ENCODE measurements around the gene ZNF629.

Gene ZNF629

DNA sequence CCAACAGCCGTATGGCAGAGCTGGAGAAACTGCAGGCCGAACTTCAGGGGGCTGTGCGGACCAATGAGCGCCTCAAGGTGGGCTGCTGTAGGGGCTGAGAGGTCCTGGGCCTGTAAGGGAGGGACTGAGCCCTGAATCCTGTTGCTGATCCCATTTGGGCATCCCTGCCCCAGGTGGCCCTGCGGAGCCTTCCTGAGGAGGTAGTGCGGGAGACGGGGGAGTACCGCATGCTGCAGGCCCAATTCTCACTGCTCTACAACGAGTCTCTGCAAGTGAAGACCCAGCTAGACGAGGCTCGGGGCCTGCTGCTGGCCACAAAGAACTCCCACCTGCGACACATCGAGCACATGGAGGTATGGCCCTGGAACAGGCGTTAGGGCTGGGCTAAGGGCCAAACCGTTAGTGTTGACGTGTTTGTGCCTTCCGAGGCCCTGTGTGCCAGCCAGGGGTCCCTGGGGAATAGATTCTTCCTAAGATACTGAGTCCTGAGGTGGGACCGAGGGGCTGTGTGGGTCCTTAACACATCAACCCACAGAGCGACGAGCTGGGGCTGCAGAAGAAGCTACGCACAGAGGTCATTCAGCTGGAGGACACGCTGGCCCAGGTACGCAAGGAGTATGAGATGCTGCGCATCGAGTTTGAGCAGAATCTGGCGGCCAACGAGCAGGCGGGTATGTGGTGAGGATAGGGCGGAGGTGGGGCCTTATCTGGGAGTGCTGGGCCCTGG is 20.6 kb downstream of the ZNF629 start:
- ATAC-seq, result no peak
- TF ChIP-seq ZFP3 (CRISPR knock-in tag; IDR thresholded peaks at IDR 0.05), result no peak
- TF ChIP-seq ISL1 (CRISPR knock-in tag; IDR thresholded peaks at IDR 0.05), result no peak
- TF ChIP-seq TOX (CRISPR knock-in tag; IDR thresholded peaks at IDR 0.05; ENCODE audit: borderline replicate concordance), result no peak
- TF ChIP-seq ESRRG (CRISPR knock-in tag; IDR thresholded peaks at IDR 0.05), result no peak
- no peak for TF ChIP-seq ZNF565 (CRISPR knock-in tag; conservative IDR thresholded peaks at IDR 0.05; ENCODE audit: low read depth)
- no peak for TF ChIP-seq RARB (CRISPR knock-in tag; IDR thresholded peaks at IDR 0.05)
- TF ChIP-seq ZNF8 (CRISPR knock-in tag; IDR thresholded peaks at IDR 0.05), result no peak
- TF ChIP-seq TCF4 (CRISPR knock-in tag; IDR thresholded peaks at IDR 0.05; ENCODE audit: borderline replicate concordance), result no peak
- TF ChIP-seq, protein P1, sequence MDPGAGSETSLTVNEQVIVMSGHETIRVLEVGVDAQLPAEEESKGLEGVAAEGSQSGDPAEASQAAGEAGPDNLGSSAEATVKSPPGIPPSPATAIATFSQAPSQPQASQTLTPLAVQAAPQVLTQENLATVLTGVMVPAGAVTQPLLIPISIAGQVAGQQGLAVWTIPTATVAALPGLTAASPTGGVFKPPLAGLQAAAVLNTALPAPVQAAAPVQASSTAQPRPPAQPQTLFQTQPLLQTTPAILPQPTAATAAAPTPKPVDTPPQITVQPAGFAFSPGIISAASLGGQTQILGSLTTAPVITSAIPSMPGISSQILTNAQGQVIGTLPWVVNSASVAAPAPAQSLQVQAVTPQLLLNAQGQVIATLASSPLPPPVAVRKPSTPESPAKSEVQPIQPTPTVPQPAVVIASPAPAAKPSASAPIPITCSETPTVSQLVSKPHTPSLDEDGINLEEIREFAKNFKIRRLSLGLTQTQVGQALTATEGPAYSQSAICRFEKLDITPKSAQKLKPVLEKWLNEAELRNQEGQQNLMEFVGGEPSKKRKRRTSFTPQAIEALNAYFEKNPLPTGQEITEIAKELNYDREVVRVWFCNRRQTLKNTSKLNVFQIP (CRISPR knock-in tag; IDR thresholded peaks at IDR 0.05; ENCODE audit: borderline replicate concordance, low read depth), result no peak

DNA sequence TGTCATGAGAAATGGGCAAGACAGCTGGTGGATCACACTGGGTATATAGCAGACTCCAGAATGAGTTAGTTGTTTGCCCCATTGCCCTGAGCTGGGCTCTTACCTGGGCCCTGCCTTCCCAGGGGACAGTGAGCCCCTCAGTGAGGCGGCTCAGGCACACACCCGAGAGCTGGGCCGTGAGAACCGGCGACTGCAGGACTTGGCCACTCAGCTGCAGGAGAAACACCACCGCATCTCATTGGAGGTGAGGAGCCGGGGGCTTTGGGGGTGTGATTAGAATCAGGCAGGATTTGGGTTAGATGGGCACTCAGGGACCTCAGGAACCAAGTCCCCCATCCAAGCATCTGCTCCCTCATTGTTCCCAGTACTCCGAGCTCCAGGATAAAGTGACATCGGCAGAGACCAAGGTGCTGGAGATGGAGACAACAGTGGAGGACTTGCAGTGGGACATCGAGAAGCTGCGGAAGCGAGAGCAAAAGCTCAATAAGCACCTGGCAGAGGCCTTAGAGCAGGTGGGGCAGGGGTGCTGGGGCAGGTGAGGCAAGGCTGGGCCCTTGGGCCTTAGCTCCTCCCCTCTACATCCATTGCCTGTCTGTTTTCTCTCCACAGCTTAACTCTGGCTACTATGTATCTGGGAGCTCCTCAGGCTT is 22.1 kb downstream of the ZNF629 start:
- TF ChIP-seq ZNF70 (CRISPR knock-in tag; IDR thresholded peaks at IDR 0.05) (no peak), ZFP3 (CRISPR knock-in tag; IDR thresholded peaks at IDR 0.05) (no peak), CSDC2 (CRISPR knock-in tag; IDR thresholded peaks at IDR 0.05) (no peak), RARB (CRISPR knock-in tag; IDR thresholded peaks at IDR 0.05) (no peak), BACH2 (CRISPR knock-in tag; IDR thresholded peaks at IDR 0.05; ENCODE audit: borderline replicate concordance) (no peak), ZC3H10 (CRISPR knock-in tag; IDR thresholded peaks at IDR 0.05) (no peak), OSR1 (CRISPR knock-in tag; IDR thresholded peaks at IDR 0.05) (no peak), ISL1 (CRISPR knock-in tag; IDR thresholded peaks at IDR 0.05) (no peak), TCF4 (CRISPR knock-in tag; IDR thresholded peaks at IDR 0.05; ENCODE audit: borderline replicate concordance) (no peak), ZFP30 (CRISPR knock-in tag; IDR thresholded peaks at IDR 0.05) (no peak)
- TF ChIP-seq, protein P2, sequence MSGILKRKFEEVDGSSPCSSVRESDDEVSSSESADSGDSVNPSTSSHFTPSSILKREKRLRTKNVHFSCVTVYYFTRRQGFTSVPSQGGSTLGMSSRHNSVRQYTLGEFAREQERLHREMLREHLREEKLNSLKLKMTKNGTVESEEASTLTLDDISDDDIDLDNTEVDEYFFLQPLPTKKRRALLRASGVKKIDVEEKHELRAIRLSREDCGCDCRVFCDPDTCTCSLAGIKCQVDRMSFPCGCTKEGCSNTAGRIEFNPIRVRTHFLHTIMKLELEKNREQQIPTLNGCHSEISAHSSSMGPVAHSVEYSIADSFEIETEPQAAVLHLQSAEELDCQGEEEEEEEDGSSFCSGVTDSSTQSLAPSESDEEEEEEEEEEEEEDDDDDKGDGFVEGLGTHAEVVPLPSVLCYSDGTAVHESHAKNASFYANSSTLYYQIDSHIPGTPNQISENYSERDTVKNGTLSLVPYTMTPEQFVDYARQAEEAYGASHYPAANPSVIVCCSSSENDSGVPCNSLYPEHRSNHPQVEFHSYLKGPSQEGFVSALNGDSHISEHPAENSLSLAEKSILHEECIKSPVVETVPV (CRISPR knock-in tag; IDR thresholded peaks at IDR 0.05), result no peak
- TF ChIP-seq, protein P3, sequence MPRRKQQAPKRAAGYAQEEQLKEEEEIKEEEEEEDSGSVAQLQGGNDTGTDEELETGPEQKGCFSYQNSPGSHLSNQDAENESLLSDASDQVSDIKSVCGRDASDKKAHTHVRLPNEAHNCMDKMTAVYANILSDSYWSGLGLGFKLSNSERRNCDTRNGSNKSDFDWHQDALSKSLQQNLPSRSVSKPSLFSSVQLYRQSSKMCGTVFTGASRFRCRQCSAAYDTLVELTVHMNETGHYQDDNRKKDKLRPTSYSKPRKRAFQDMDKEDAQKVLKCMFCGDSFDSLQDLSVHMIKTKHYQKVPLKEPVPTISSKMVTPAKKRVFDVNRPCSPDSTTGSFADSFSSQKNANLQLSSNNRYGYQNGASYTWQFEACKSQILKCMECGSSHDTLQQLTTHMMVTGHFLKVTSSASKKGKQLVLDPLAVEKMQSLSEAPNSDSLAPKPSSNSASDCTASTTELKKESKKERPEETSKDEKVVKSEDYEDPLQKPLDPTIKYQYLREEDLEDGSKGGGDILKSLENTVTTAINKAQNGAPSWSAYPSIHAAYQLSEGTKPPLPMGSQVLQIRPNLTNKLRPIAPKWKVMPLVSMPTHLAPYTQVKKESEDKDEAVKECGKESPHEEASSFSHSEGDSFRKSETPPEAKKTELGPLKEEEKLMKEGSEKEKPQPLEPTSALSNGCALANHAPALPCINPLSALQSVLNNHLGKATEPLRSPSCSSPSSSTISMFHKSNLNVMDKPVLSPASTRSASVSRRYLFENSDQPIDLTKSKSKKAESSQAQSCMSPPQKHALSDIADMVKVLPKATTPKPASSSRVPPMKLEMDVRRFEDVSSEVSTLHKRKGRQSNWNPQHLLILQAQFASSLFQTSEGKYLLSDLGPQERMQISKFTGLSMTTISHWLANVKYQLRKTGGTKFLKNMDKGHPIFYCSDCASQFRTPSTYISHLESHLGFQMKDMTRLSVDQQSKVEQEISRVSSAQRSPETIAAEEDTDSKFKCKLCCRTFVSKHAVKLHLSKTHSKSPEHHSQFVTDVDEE (CRISPR knock-in tag; IDR thresholded peaks at IDR 0.05), result no peak
- TF ChIP-seq, protein P1 (CRISPR knock-in tag; IDR thresholded peaks at IDR 0.05; ENCODE audit: borderline replicate concordance, low read depth), result no peak
- TF ChIP-seq, protein P4, sequence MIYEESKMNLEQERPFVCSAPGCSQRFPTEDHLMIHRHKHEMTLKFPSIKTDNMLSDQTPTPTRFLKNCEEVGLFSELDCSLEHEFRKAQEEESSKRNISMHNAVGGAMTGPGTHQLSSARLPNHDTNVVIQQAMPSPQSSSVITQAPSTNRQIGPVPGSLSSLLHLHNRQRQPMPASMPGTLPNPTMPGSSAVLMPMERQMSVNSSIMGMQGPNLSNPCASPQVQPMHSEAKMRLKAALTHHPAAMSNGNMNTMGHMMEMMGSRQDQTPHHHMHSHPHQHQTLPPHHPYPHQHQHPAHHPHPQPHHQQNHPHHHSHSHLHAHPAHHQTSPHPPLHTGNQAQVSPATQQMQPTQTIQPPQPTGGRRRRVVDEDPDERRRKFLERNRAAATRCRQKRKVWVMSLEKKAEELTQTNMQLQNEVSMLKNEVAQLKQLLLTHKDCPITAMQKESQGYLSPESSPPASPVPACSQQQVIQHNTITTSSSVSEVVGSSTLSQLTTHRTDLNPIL (CRISPR knock-in tag; IDR thresholded peaks at IDR 0.05; ENCODE audit: low read depth), result no peak
- ATAC-seq, result no peak

DNA sequence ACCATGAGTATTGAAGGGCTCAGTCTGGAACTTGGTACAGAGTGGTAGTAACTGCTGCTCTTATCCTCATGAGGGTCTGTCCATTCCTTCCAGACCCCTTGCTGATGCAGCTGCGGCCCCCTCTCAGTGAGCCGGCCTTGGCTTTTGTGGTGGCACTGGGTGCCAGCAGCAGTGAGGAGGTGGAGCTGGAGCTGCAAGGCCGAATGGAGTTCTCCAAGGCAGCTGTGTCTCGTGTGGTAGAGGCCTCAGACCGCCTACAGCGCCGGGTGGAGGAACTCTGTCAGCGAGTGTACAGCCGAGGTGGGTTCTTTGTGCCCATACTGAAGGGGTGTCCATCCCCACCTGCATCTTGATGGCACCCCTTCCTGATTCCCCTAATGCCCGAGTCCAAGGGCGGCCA is 22.9 kb downstream of the ZNF629 start:
- ATAC-seq, result no peak
- TF ChIP-seq, protein P2 (CRISPR knock-in tag; IDR thresholded peaks at IDR 0.05), result no peak
- no peak for TF ChIP-seq ARNTL (CRISPR knock-in tag; IDR thresholded peaks at IDR 0.05; ENCODE audit: borderline replicate concordance, low read depth)
- no peak for TF ChIP-seq CSDC2 (CRISPR knock-in tag; IDR thresholded peaks at IDR 0.05)
- no peak for TF ChIP-seq ISL1 (CRISPR knock-in tag; IDR thresholded peaks at IDR 0.05)
- TF ChIP-seq, protein P1 (CRISPR knock-in tag; IDR thresholded peaks at IDR 0.05; ENCODE audit: borderline replicate concordance, low read depth), result no peak
- TF ChIP-seq, protein P5, sequence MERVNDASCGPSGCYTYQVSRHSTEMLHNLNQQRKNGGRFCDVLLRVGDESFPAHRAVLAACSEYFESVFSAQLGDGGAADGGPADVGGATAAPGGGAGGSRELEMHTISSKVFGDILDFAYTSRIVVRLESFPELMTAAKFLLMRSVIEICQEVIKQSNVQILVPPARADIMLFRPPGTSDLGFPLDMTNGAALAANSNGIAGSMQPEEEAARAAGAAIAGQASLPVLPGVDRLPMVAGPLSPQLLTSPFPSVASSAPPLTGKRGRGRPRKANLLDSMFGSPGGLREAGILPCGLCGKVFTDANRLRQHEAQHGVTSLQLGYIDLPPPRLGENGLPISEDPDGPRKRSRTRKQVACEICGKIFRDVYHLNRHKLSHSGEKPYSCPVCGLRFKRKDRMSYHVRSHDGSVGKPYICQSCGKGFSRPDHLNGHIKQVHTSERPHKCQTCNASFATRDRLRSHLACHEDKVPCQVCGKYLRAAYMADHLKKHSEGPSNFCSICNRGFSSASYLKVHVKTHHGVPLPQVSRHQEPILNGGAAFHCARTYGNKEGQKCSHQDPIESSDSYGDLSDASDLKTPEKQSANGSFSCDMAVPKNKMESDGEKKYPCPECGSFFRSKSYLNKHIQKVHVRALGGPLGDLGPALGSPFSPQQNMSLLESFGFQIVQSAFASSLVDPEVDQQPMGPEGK (CRISPR knock-in tag; IDR thresholded peaks at IDR 0.05; ENCODE audit: borderline replicate concordance), result no peak
